ENCODE results near the gene NR1D1.

- TF ChIP-seq CTCF (IDR thresholded peaks at IDR 0.05) = no peak
- TF ChIP-seq POLR2A (IDR thresholded peaks at IDR 0.05) = no peak
Measured at GRCh38 chr17:40101367-40102210, 1.2 kb upstream of the NR1D1 start.
